HG03064 (cell line): ENCODE measurements around the gene ABR.
"Not testable (repeated sequence)": the region's sequence is repeated elsewhere in the genome, so short reads cannot be mapped to it uniquely, and the experiment has no call there.

Experiments used
- ATAC-seq: cut with Tn5 transposase; IDR thresholded peaks from one replicate; pipeline ENCODE4 v1.9.1; 2021; ENCODE audit warnings: low read depth; ENCODE audit not compliant: unreplicated experiment

The ABR gene

DNA sequence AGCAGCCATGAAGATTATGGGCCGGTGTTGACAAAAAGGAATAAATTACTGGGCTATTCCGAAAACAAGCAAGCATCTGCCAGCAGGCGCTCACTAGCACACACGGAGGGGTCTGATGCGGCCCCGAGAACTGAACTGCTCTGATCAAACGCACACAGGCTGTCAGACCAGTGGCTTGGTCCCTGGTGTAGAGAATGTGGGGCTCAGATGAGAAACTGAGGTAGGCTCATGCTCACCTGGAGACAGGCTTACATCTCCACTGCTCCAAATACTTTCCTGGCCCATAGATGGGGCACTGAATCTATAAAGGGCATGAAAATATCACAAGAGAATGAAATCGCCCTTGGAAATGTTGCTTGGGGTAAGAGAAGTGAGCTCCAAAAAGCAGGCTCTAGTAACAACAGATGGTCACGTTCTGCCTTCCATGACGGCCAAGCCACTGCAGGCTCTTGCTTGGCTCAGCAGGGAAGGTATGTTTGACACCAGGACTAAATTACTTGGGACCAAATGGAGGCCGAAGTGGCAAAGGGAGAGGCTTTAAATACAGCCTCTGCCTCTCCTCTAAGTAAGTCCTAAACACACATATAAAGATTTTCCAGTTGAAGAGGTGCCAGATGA is 5.4 kb downstream of the ABR start:
- no peak for ATAC-seq

DNA sequence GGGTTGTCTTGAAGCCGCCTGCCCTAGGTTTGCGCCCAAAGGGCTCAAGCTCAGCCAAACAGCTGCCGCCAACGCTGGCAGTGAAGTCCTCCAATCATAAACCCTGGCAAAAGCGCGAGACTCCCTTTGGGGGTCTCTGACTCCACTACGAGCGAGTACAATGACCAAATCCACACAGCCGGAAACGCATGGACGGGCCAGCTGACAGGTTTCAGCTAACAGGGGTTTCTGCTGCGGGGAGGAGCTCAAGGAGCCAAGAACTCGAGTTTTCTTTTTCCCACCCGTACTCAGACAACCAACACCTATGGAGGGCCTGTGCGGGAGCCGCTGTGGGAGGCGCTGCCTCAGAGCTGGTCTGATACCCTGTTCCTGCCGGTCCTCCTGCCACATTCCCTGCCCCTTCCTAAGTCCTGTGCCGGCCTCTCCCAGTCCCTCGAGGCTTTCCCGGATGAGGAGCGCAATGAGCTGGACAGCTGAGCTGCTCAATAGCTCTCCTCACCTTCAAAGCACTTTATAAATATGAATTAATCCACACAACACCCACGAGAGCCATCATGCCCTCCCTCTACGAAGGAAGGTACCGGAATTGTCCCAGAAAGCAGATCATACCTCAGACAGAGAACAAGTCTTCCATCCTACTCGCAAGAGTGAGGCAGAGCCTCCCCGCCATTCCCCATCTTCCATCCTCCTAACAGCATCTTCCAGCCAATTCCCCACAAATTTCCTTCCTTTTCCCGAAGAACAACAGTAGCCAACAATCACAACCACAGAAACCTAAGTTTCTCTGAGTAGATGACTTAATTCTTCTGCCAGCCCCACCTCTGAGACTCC is 6.1 kb downstream of the ABR start:
- ATAC-seq: no peak

DNA sequence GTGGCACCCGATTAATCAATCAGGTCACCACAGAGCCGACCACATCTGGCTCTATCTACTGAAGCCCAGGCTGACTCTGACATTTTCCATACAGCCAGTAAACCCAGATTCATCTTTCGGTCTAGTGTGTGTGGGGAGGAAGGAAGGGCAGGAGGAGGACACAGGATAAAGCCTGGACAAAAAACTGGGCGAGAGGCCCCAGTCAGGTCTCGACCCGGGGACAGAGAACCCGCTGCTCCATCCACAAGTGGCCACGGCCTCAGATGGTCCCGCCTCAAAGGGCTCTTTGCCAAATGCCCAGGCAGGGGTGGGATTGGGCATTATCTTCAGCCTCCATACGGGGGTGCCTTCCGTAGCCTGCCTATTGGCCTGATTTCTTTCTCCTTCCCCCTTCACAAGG is 7.8 kb downstream of the ABR start:
- ATAC-seq: no peak

GRCh38 chr17:1170739-1171138 is 9.0 kb downstream of the ABR start:
- ATAC-seq: no peak

DNA sequence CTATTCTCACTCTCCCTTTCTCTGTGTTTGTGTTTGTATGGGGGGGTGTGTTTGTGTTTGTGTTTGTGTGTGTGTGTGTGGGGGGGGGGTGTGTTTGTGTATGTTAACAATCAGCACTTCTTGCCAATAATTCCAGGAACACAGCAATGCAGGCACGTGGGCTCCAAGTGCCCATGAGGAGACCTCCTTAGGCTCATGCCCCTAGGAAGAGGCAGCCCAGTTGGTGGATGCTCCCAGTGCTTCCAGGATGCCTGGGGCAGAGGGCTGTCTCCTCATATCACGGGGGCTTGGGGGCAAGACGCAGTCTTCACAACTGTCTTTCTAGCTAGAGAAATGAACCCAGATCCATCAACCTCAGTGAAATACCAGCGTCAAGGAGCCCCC is 9.9 kb downstream of the ABR start:
- ATAC-seq: no peak

DNA sequence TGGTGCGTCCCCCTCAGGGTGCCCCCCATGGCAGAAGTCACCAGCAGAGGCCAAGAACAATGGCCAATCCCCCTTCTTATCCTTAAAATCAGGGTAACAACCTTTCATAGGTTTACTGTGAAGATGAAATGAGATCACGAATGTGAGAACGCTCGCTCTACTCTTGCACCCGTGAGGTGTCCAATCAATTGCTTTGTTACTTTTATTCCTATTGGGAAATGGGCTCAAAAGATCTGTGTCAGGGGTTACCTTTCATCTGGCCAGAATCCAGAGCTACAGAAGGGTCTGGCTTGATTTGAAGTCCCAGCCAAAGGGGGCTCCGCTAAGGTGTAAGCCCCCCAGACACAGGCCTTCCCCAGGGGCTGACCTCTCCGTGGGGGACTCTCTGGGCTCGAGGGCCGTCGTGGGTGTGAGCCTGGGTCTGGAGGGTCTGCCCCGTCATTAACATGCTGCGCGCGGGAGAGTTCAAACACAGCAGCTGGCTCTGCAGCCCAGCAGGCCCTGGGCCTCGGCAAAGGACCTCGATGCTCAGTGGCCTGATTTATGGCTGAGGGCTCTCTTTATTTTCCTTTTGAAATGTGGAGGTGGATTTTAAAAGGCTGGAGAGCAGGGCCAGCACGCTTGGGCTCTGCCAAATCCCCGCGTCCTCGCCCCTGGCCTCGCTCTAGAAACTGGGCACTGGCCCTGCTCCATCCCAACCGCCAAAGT is 10.4 kb downstream of the ABR start:
- no peak for ATAC-seq

GRCh38 chr17:1168533-1169220 is 11.1 kb downstream of the ABR start:
- ATAC-seq: no peak

DNA sequence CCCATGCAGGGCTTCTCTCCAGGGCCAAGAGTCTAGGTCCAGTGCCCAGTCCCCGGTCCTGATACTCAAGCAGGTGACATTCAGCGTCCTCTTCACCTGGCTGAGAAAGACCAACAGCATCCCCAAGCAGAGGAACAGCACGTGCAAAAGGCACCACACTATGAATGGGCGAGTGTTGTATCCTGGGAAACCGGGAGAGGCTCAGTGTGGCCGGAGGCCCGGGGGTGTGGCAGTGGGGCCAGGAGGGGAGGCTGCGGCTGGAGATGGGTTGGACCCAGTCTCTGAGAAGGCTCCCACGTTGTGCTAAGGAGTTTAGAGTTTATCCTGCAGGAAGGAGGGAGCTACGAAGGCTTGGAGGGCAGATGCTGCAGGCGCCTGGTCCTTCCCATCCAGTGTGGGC is 13.5 kb downstream of the ABR start:
- no peak for ATAC-seq

DNA sequence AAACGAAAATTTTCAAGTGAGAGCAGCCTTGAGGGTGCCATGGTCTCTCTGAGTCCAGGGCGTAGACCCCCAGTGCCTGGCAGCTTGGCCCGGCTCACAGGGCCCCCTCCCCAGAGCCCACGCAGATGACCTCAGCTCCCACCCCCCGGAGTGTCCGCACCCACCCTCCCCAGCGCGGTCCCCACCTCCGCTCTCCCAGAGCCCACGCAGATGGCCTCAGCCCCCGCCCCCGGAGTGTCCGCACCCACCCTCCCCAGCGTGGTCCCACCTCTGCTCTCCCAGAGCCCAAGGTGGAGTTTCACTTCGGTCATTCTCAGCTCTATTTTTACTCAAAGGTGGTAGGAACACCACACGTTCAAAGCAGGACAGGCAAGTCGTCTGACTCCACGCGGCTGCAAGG is 13.9 kb downstream of the ABR start:
- ATAC-seq: no peak

DNA sequence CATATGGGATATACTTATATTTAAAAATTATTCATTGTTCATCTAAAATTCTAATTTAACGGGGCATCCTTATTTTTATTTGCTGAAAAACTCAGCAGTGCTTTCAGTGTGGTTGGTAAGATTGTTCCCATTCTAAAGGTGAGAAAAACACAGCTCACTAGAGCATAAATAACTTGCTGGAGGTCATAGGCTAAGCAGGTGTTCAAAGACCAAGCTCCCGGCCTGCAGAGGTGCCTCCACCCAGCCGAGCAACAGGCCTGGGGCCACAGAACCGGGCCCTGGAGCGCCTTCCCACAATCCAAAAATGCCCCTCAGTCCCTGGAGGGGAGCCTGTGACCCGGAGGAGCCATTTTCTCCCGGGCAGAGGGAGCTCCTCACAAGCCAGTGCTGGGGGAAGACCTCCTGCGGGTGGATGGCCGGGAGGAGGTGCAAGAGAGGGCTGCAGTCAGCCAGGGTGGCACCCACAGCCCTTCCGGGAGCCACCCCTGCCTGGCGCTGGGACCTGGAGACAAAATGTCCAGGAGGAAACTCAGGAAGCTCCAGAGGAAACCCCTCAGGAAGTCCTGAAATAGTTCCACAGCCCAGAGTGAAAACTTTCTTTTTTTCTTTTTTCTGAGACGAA is 14.7 kb downstream of the ABR start:
- no peak for ATAC-seq

GRCh38 chr17:1162116-1162855 is 17.5 kb downstream of the ABR start:
- ATAC-seq: no peak

- ATAC-seq: no peak
Observed at GRCh38 chr17:1160591-1161390, 19.0 kb downstream of the ABR start.

DNA sequence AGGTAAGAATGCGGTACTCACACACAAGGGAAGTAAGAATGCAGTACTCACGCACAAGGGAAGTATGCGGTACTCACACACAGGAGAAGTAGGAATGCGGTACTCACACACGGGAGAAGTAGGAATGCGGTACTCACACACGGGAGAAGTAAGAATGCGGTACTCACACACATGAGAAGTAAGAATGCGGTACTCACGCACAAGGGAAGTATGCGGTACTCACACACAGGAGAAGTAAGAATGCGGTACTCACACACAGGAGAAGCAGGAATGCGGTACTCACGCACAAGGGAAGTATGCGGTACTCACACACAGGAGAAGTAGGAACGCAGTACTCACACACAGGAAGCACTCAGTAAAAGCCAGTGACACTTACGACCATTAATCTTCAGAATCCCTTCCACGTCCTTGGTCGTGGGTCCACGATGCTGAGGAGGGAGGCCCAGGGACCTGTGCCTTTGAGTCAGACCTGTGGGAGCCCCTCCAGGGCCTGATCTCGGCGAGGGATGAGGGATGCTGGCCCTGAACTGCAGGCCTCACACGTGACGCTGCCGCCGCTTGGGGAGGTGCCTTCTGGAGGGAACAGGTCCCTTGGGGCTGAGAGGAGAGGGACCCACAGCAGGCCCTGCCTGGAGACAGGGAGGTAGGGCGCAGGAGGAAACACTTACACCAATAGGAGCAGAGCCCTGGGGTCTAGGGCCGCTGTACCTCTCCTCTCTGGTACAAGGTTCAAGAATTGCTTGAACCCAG is 20.2 kb downstream of the ABR start:
- no peak for ATAC-seq

DNA sequence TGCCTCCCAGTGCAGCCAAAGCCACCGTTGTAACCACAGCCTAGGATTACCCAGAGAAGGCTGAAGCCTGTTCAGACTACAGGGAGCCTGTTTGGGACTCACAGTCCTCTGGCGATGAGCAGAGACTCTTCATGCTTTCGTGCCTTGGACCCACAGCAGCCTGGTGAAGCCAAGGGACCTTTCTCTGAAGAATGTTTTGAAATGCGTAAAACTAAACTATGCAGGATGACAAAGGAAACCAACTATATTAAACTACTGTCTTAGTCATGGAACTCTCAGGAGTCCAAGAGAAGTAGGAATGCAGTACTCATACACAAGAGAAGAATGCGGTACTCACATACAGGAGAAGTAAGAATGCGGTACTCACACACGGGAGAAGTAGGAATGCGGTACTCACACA is 20.9 kb downstream of the ABR start:
- no peak for ATAC-seq

- ATAC-seq: no peak
Observed at GRCh38 chr17:1156864-1157263, 22.9 kb downstream of the ABR start.

DNA sequence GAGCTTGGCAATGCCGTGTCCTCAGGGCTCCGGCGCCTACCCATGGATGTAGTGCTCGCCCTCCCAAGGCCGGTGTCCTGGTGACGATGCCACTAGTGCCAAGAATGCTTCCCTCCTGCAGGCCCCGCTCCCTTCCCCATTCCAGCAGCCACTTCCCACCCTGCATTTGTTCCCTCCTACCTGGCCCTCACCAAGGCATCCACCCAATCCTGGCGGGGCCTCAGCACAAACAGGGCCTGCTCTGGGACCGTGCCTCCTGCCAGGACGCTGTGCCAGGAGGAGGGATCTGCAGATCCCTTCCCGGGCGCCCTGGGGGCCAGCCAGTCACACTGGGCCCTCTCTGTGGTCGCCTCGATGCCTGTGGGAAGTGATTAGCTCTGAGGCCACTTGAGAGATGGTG is 25.1 kb downstream of the ABR start:
- ATAC-seq: no peak

DNA sequence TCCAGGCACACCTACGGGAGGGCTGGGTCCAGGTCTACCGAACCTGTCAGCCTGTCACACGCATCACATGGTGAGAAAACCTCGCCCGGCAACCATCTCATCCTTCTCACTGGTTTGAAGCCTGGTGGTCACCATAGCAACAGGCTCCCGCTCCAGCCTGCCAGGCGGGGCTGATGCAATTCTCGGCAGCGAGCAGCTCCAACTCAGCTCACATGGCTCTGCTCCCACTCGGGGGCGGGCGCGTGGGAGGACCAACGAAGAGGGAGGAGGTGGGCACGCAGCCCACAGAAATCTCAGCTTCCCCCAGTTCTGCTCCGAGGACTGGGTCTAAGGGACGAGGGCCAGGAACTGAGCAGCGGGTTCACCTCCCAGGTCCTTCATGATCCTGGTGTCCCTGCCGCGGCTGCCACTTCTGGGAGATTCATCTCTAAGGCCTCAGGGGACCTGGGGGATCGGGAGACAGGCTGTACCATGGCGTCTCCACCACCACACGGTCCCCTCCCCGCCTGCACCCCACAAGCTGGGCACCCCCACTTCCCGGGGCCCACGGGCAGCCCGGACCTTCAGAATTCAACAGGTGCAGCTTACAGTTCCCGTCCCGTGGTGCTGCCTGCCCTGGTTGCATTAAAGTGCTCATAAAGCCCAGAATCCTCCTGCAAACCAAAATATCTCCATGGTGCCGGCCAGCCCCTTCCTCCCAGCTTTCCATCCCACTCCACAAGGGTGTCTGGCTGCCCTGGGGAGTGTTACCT is 25.8 kb downstream of the ABR start:
- no peak for ATAC-seq

- ATAC-seq: not testable (repeated sequence)
Observed at GRCh38 chr17:1152582-1152981, 27.2 kb downstream of the ABR start.
